Measurements from ENCODE around the gene INPPL1.

Gene INPPL1

GRCh38 chr11:72233056-72233772, 8.6 kb downstream of the INPPL1 start:
- in situ Hi-C loops (cut with HindIII; ENCODE audit: low sequenced_read_pairs) = no loop called here
- no peak overlapping the region for H3K4me3 ChIP-seq (ENCODE audit: low read depth, low read length)
- TF ChIP-seq CTCF (IDR thresholded peaks at IDR 0.05; ENCODE audit: low read depth, low read length, missing control alignments) = no peak
- DNase-seq (ENCODE audit: low read depth) = no peak

GRCh38 chr11:72233773-72234513, 9.4 kb downstream of the INPPL1 start:
- no peak for DNase-seq (ENCODE audit: low read depth)
- TF ChIP-seq CTCF (IDR thresholded peaks at IDR 0.05; ENCODE audit: low read depth, low read length, missing control alignments) = no peak
- in situ Hi-C loops (cut with HindIII; ENCODE audit: low sequenced_read_pairs) = no loop called here
- H3K4me3 ChIP-seq (ENCODE audit: low read depth, low read length) = no peak overlapping the region

- in situ Hi-C loops (cut with HindIII; ENCODE audit: low sequenced_read_pairs) = no loop called here
- no peak overlapping the region for H3K4me3 ChIP-seq (ENCODE audit: low read depth, low read length)
- no peak for TF ChIP-seq CTCF (IDR thresholded peaks at IDR 0.05; ENCODE audit: low read depth, low read length, missing control alignments)
- no peak for DNase-seq (ENCODE audit: low read depth)
These were observed 9.9 kb downstream of the INPPL1 start for GRCh38 chr11:72234514-72234830.

- no peak overlapping the region for H3K4me3 ChIP-seq (ENCODE audit: low read depth, low read length)
- no peak for TF ChIP-seq CTCF (IDR thresholded peaks at IDR 0.05; ENCODE audit: low read depth, low read length, missing control alignments)
- DNase-seq (ENCODE audit: low read depth) = no peak
- in situ Hi-C loops (cut with HindIII; ENCODE audit: low sequenced_read_pairs) = no loop called here
These were observed 10.4 kb downstream of the INPPL1 start for GRCh38 chr11:72234920-72235319.

GRCh38 chr11:72235351-72236057, 10.9 kb downstream of the INPPL1 start:
- no peak for DNase-seq (ENCODE audit: low read depth)
- H3K4me3 ChIP-seq (ENCODE audit: low read depth, low read length) = no peak overlapping the region
- in situ Hi-C loops (cut with HindIII; ENCODE audit: low sequenced_read_pairs) = no loop called here
- TF ChIP-seq CTCF (IDR thresholded peaks at IDR 0.05; ENCODE audit: low read depth, low read length, missing control alignments) = no peak

- in situ Hi-C loops (cut with HindIII; ENCODE audit: low sequenced_read_pairs) = no loop called here
- no peak for DNase-seq (ENCODE audit: low read depth)
- no peak for TF ChIP-seq CTCF (IDR thresholded peaks at IDR 0.05; ENCODE audit: low read depth, low read length, missing control alignments)
- H3K4me3 ChIP-seq (ENCODE audit: low read depth, low read length) = no peak overlapping the region
These were observed 11.6 kb downstream of the INPPL1 start for GRCh38 chr11:72236083-72236697.

Data from astrocyte of the cerebellum (primary cell).